Esophagus squamous epithelium (tissue), 4 donors: ENCODE data around the gene ZNF609.

Experiments
- POLR2A ChIP-seq, 4 donors: fragments of 450-650 bp; IDR thresholded peaks; one replicate each; pipeline ENCODE4 v1.6.1; 2017; ENCODE audit warnings: antibody characterized with exemption in 4 of 4, mild to moderate bottlenecking in 4 of 4, moderate library complexity in 3 of 4
- TF ChIP-seq, protein P1 (sequence below), 6 experiments: fragments of 450-650 bp in 4 of 6; fragments of 200-600 bp in 2 of 6; sonication (generic) in 2 of 6; IDR thresholded peaks; one replicate each; pipeline ENCODE4 v1.5.1; 2016 to 2019; ENCODE audit warnings: antibody characterized with exemption in 6 of 6, mild to moderate bottlenecking in 4 of 6, moderate library complexity in 4 of 6

DNA sequence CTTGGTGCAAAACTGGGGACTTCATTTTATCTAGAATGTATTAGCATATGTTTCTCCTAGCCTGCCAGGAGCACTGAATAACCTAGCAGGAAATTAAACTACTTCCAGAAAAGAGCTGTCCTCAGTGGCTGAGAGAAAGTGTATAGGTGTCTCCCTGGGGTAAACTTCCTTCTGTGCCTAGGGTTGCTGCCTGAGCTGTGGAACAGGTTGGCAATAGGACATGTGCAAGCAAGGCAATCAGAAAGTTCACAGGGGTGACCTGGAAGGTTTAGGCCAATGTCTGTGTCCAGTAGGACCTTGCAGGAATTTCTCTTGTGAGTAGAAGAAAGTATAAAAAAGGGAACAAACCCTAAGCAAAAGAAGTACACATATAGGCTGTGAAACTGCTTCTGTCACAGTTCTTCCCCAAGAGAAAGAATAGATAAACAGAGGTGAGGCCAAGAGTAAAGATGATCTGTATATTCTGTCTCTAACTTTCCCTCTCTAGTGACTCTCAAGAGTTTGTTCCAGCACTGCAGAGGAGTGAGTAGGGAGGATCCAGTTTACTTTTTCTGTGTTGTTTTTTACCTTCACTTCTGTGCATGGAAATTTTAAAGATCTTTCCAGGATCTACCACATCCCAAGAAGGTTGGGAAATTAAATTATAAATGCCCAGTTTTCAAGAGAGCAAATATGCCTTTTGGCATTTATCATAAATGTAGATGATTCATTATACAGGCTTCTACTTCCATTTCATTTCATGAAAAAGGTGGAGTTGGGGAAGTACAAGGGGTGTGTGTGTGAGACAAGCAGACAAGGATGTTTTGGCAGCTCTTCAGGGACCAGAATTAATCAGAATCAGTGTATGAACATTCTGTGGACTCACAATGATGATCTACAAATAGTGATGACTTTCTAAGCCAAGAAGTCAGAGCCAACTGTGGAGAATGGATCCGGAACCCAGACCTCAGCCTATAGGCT lies 159.8 kb downstream of the ZNF609 start:
- TF ChIP-seq, protein P1, sequence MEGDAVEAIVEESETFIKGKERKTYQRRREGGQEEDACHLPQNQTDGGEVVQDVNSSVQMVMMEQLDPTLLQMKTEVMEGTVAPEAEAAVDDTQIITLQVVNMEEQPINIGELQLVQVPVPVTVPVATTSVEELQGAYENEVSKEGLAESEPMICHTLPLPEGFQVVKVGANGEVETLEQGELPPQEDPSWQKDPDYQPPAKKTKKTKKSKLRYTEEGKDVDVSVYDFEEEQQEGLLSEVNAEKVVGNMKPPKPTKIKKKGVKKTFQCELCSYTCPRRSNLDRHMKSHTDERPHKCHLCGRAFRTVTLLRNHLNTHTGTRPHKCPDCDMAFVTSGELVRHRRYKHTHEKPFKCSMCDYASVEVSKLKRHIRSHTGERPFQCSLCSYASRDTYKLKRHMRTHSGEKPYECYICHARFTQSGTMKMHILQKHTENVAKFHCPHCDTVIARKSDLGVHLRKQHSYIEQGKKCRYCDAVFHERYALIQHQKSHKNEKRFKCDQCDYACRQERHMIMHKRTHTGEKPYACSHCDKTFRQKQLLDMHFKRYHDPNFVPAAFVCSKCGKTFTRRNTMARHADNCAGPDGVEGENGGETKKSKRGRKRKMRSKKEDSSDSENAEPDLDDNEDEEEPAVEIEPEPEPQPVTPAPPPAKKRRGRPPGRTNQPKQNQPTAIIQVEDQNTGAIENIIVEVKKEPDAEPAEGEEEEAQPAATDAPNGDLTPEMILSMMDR (IDR thresholded peaks at IDR 0.05) = no peak
- TF ChIP-seq POLR2A (IDR thresholded peaks at IDR 0.05) = no peak
